GM18870 (cell line): ENCODE data around the gene MDGA2.
"Not testable (repeated sequence)": the region's sequence is repeated elsewhere in the genome, so short reads cannot be mapped to it uniquely, and the experiment has no call there.

Experiments used
- ATAC-seq: cut with Tn5 transposase; IDR thresholded peaks from one replicate; pipeline ENCODE4 v1.9.1; 2021; ENCODE audit warnings: moderate library complexity; ENCODE audit not compliant: unreplicated experiment

MDGA2 gene

GRCh38 chr14:46985529-46986380 is 689.6 kb downstream of the MDGA2 start:
- ATAC-seq, result no peak

- ATAC-seq, result no peak
Measured at GRCh38 chr14:46973295-46973694, 702.1 kb downstream of the MDGA2 start.

GRCh38 chr14:46964378-46964777 is 711.0 kb downstream of the MDGA2 start:
- ATAC-seq, result no peak

- ATAC-seq, result no peak
Measured at GRCh38 chr14:46951103-46951502, 724.3 kb downstream of the MDGA2 start.

GRCh38 chr14:46940611-46941010 is 734.8 kb downstream of the MDGA2 start:
- no peak for ATAC-seq

- no peak for ATAC-seq
Measured at GRCh38 chr14:46920542-46920941, 754.9 kb downstream of the MDGA2 start.

- not testable (repeated sequence) for ATAC-seq
Measured at GRCh38 chr14:46915539-46915938, 759.9 kb downstream of the MDGA2 start.

- no peak for ATAC-seq
Measured at GRCh38 chr14:46902837-46903236, 772.6 kb downstream of the MDGA2 start.

GRCh38 chr14:46894476-46894875 is 780.9 kb downstream of the MDGA2 start:
- no peak for ATAC-seq

GRCh38 chr14:46887144-46887543 is 788.3 kb downstream of the MDGA2 start:
- ATAC-seq, result peak; percentile 84

- ATAC-seq, result no peak
Measured at GRCh38 chr14:46885566-46885965, 789.8 kb downstream of the MDGA2 start.

GRCh38 chr14:46861753-46862152 is 813.7 kb downstream of the MDGA2 start:
- ATAC-seq, result no peak

- no peak for ATAC-seq
Measured at GRCh38 chr14:46840944-46841720, 834.3 kb downstream of the MDGA2 start.

- no peak for ATAC-seq
Measured at GRCh38 chr14:46820291-46820690, 855.1 kb downstream of the MDGA2 start.

- no peak for ATAC-seq
Measured at GRCh38 chr14:46819117-46819516, 856.3 kb downstream of the MDGA2 start.

GRCh38 chr14:46818147-46818546 is 857.3 kb downstream of the MDGA2 start:
- ATAC-seq, result no peak

- no peak for ATAC-seq
Measured at GRCh38 chr14:46793144-46793543, 882.3 kb downstream of the MDGA2 start.
